Right lobe of liver (tissue), 4 donors: ENCODE results near the gene CDC73.

Source experiments
- CTCF ChIP-seq, 4 donors: fragments of 200-600 bp in 3 of 4; fragments of 450-650 bp in 1 of 4; IDR thresholded peaks; one replicate each; pipeline versions ENCODE4 v1.5.1 to v1.8.0; 2016 to 2022; ENCODE audit warnings: antibody characterized with exemption in 4 of 4, mild to moderate bottlenecking in 2 of 4
- POLR2A ChIP-seq: fragments of 450-650 bp; IDR thresholded peaks from one replicate; pipeline ENCODE4 v1.6.1; 2017; ENCODE audit warnings: antibody characterized with exemption, mild to moderate bottlenecking
- donor health status: DM: no; HTN: no; CAD: no.
- donor health status: DM: no; HTN: no; CAD: no.
- donor health status: DM: no; HTN: yes; CAD: no.

GRCh38 chr1:193249187-193249586 lies 127.4 kb downstream of the CDC73 start:
- TF ChIP-seq CTCF (IDR thresholded peaks at IDR 0.05) (no peak), POLR2A (no peak)
